GM23338 (cell line): ENCODE measurements around the gene PCGF2. TPM values are rescaled to one million over a fixed set of nuclear protein-coding genes. Genes with fewer than 3 reads are reported as not detected.

Source experiments
- ATAC-seq: fragments of 200-7000 bp; cut with Tn5 transposase; 3 replicates; pipeline ENCODE4 v1.9.1; 2020
- DNase-seq: peaks from one replicate; pipeline ENCODE4 v3.0.0-alpha.2; 2015; ENCODE audit warnings: low spot score
- H2AFZ ChIP-seq: fragments of 200-600 bp; sonication (generic); 2 replicates; pipeline ENCODE4 v1.8.0; 2016; ENCODE audit warnings: antibody characterized with exemption, mild to moderate bottlenecking, moderate library complexity
- H3F3A ChIP-seq: fragments of 200-600 bp; sonication (generic); replicated peaks from 2 replicates; pipeline ENCODE4 v1.8.0; 2017; ENCODE audit warnings: antibody characterized with exemption, mixed run types, low read depth
- H3K27ac ChIP-seq: fragments of 200-600 bp; sonication (generic); 2 replicates; pipeline ENCODE4 v1.6.1; 2016; ENCODE audit warnings: low read depth
- H3K27me3 ChIP-seq: fragments of 200-600 bp; sonication (generic); 2 replicates; pipeline ENCODE4 v1.8.0; 2016; ENCODE audit warnings: mild to moderate bottlenecking, mixed run types, moderate library complexity; ENCODE audit not compliant: insufficient read depth
- H3K36me3 ChIP-seq: fragments of 200-600 bp; sonication (generic); 2 replicates; pipeline ENCODE4 v1.8.0; 2016; ENCODE audit warnings: mild to moderate bottlenecking; ENCODE audit not compliant: insufficient read depth
- H3K4me1 ChIP-seq: fragments of 200-600 bp; sonication (generic); 2 replicates; pipeline ENCODE4 v1.8.0; 2016; ENCODE audit warnings: mild to moderate bottlenecking, moderate library complexity; ENCODE audit not compliant: insufficient read depth
- H3K4me2 ChIP-seq: fragments of 200-600 bp; sonication (generic); 2 replicates; pipeline ENCODE4 v1.7.1; 2017; ENCODE audit warnings: mixed run types
- H3K4me3 ChIP-seq: fragments of 200-600 bp; sonication (generic); 2 replicates; pipeline ENCODE4 v1.6.1; 2016; ENCODE audit warnings: mixed run types
- H3K79me2 ChIP-seq: fragments of 200-600 bp; sonication (generic); replicated peaks from 2 replicates; pipeline ENCODE4 v1.8.0; 2017; ENCODE audit warnings: mild to moderate bottlenecking; ENCODE audit not compliant: insufficient read depth
- H3K9me2 ChIP-seq: fragments of 200-600 bp; sonication (generic); 2 replicates; pipeline ENCODE4 v1.8.0; 2017; ENCODE audit not compliant: insufficient read depth
- H4K20me1 ChIP-seq: fragments of 200-600 bp; sonication (generic); replicated peaks from 2 replicates; pipeline ENCODE4 v1.8.0; 2017; ENCODE audit warnings: mild to moderate bottlenecking; ENCODE audit not compliant: insufficient read depth
- H3K27ac Mint-ChIP-seq: 2 replicates; pipeline ENCODE4 v1.8.0; 2020; ENCODE audit warnings: inconsistent platforms, mild to moderate bottlenecking, moderate library complexity, mixed read lengths
- H3K27me3 Mint-ChIP-seq: 3 replicates; pipeline ENCODE4 v1.8.0; 2022; ENCODE audit warnings: low read depth, mild to moderate bottlenecking, moderate library complexity, mixed read lengths, inconsistent platforms; ENCODE audit not compliant: insufficient read depth, poor library complexity
- H3K36me3 Mint-ChIP-seq: 3 replicates; pipeline ENCODE4 v1.8.0; 2021; ENCODE audit warnings: low read depth, mild to moderate bottlenecking, inconsistent platforms, moderate library complexity, mixed read lengths
- H3K4me1 Mint-ChIP-seq: 3 replicates; pipeline ENCODE4 v1.8.0; 2020; ENCODE audit warnings: mild to moderate bottlenecking, inconsistent platforms, mixed read lengths
- H3K4me3 Mint-ChIP-seq: 3 replicates; pipeline ENCODE4 v1.8.0; 2021; ENCODE audit warnings: moderate library complexity, mild to moderate bottlenecking, inconsistent platforms, mixed read lengths
- H3K9me3 Mint-ChIP-seq: 3 replicates; pipeline ENCODE4 v1.8.0; 2020; ENCODE audit warnings: moderate library complexity, mild to moderate bottlenecking, inconsistent platforms, mixed read lengths
- CREB1 ChIP-seq: fragments of 250-450 bp; sonication (Bioruptor Pico); IDR thresholded peaks from 2 replicates; pipeline ENCODE4 v1.5.0; 2020; ENCODE audit warnings: low read depth, mild to moderate bottlenecking, moderate library complexity
- EZH2 ChIP-seq: fragments of 200-600 bp; sonication (generic); IDR thresholded peaks from one replicate; pipeline ENCODE4 v1.8.0; 2017; ENCODE audit warnings: antibody characterized with exemption, mild to moderate bottlenecking, low read depth; ENCODE audit not compliant: unreplicated experiment
- EZH2phosphoT487 ChIP-seq: fragments of 200-600 bp; sonication (generic); IDR thresholded peaks from one replicate; pipeline ENCODE4 v1.8.1; 2018; ENCODE audit warnings: antibody characterized with exemption; ENCODE audit not compliant: unreplicated experiment
- JUNB ChIP-seq: IDR thresholded peaks from one replicate; pipeline ENCODE4 v1.6.1; 2016; ENCODE audit warnings: antibody characterized with exemption; ENCODE audit not compliant: unreplicated experiment
- NANOG ChIP-seq: IDR thresholded peaks from 2 replicates; pipeline ENCODE4 v1.6.1; 2016; ENCODE audit warnings: antibody characterized with exemption, borderline replicate concordance
- POLR2AphosphoS5 ChIP-seq: IDR thresholded peaks from 2 replicates; pipeline ENCODE4 v1.6.1; 2016; ENCODE audit warnings: antibody characterized with exemption, low read depth
- STAT1 ChIP-seq: IDR thresholded peaks from one replicate; pipeline ENCODE4 v1.6.1; 2016; ENCODE audit warnings: antibody characterized with exemption; ENCODE audit not compliant: unreplicated experiment
- ZNF114 ChIP-seq: fragments of 250-450 bp; sonication (Bioruptor Pico); IDR thresholded peaks from 2 replicates; pipeline ENCODE4 v1.5.0; 2020; ENCODE audit warnings: mild to moderate bottlenecking, moderate library complexity
- ZNF331 ChIP-seq: fragments of 250-450 bp; sonication (Bioruptor Pico); IDR thresholded peaks from 2 replicates; pipeline ENCODE4 v1.5.0; 2020; ENCODE audit warnings: low read depth, mild to moderate bottlenecking, moderate library complexity
- polyA plus RNA-seq: library from polyadenylated mRNA; unstranded; fragments of >200 nt; fragmentation: Nextera tagmentation; extraction: Ambion mirVana; gene quantifications from 2 replicates; pipeline ENCODE4 v1.2.1, GENCODE V29; 2016
- total RNA-seq: library from RNA; depleted of rRNA; stranded (reverse); fragments of >200 nt; shearing (Covaris generic); gene quantifications from 2 replicates; pipeline ENCODE4 v1.2.3, GENCODE V29; 2014
- TF ChIP-seq, protein P1 (sequence below), 2 experiments: fragments of 200-600 bp in 1 of 2; sonication (generic) in 1 of 2; conservative IDR thresholded peaks; 2 replicates each; pipeline versions ENCODE4 v1.5.1 to v1.6.1; 2016 to 2017; ENCODE audit warnings: antibody characterized with exemption in 2 of 2, low read depth in 2 of 2, mild to moderate bottlenecking in 2 of 2, moderate library complexity in 1 of 2
- TF ChIP-seq, protein P2 (sequence below): IDR thresholded peaks from one replicate; pipeline ENCODE4 v1.6.1; 2018; ENCODE audit warnings: antibody characterized with exemption; ENCODE audit not compliant: unreplicated experiment
- TF ChIP-seq, protein P3 (sequence below): fragments of 250-450 bp; sonication (Bioruptor Pico); IDR thresholded peaks from 2 replicates; pipeline ENCODE4 v1.5.0; 2020; ENCODE audit warnings: mild to moderate bottlenecking, moderate library complexity
- TF ChIP-seq, protein P4 (sequence below): IDR thresholded peaks from 2 replicates; pipeline ENCODE4 v1.6.1; 2016; ENCODE audit warnings: antibody characterized with exemption

The PCGF2 gene
- total and polyA plus RNA-seq, 2 experiments from 2014 or later = 21.1 to 51.9 TPM

DNA sequence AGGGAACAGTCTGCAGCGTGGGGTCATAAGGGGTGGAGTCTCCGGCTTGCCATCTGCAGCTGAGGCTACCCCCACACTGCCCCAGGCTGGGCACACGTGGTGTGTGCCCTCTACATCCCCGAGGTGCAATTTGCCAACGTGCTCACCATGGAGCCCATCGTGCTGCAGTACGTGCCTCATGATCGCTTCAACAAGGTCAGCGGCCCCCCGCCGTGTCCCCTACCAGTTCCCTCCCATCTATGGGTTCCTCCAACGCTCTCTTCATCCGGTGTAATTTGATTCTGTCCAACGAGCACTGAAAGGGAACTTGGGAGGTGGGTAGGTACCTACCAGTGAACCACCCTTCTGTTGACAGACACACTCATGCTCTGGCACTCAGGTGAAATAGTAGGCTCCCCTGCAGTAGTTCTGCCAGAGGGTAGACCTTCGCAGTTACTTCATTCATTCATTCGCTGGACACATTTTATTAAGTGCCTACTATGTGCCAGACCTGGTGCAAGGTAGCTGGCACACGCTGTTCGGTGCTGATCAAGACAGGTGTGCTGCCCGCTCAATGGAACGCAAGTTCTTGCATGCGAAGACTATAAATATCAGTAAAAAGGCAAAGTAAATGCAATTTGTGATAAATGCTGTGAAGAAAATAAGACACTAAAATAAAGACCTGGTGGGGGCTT lies 40.3 kb downstream of the PCGF2 start:
- Mint-ChIP-seq H3K4me3 (peak overlapping the region; percentile 90), H3K27me3 (peaks cover 68% of the 10 kb centered on the region), H3K9me3 (peaks cover 5% of the 10 kb centered on the region; the same call in 2 of the 3 replicates), H3K4me1 (peaks cover 73% of the 10 kb centered on the region), H3K36me3 (peaks cover 8% of the 10 kb centered on the region), H3K27ac (no peak overlapping the region)
- Histone ChIP-seq H2AFZ (no peak overlapping the region), H3K4me3 (peak overlapping the region; percentile 84), H3K4me1 (peaks cover 39% of the 10 kb centered on the region), H3K27me3 (peaks cover 70% of the 10 kb centered on the region), H3K36me3 (no peaks in the 10 kb centered on the region), H3F3A (peaks cover 30% of the 10 kb centered on the region), H3K79me2 (no peaks in the 10 kb centered on the region), H3K27ac (no peak overlapping the region), H3K4me2 (peak overlapping the region; percentile 87), H3K9me2 (no peaks in the 10 kb centered on the region), H4K20me1 (peaks cover 9% of the 10 kb centered on the region)
- TF ChIP-seq ZNF114 (CRISPR knock-in tag) = no peak
- TF ChIP-seq EZH2 = no peak
- TF ChIP-seq JUNB = no peak
- no peak for TF ChIP-seq NANOG
- no peak for TF ChIP-seq CREB1 (CRISPR knock-in tag)
- no peak for TF ChIP-seq POLR2AphosphoS5
- no peak for TF ChIP-seq ZNF331 (CRISPR knock-in tag)
- TF ChIP-seq STAT1 = no peak
- TF ChIP-seq, protein P1, sequence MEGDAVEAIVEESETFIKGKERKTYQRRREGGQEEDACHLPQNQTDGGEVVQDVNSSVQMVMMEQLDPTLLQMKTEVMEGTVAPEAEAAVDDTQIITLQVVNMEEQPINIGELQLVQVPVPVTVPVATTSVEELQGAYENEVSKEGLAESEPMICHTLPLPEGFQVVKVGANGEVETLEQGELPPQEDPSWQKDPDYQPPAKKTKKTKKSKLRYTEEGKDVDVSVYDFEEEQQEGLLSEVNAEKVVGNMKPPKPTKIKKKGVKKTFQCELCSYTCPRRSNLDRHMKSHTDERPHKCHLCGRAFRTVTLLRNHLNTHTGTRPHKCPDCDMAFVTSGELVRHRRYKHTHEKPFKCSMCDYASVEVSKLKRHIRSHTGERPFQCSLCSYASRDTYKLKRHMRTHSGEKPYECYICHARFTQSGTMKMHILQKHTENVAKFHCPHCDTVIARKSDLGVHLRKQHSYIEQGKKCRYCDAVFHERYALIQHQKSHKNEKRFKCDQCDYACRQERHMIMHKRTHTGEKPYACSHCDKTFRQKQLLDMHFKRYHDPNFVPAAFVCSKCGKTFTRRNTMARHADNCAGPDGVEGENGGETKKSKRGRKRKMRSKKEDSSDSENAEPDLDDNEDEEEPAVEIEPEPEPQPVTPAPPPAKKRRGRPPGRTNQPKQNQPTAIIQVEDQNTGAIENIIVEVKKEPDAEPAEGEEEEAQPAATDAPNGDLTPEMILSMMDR (conservative IDR thresholded peaks at IDR 0.05; ENCODE audit: low read depth in 2 of 2) = no peak
- TF ChIP-seq, protein P2, sequence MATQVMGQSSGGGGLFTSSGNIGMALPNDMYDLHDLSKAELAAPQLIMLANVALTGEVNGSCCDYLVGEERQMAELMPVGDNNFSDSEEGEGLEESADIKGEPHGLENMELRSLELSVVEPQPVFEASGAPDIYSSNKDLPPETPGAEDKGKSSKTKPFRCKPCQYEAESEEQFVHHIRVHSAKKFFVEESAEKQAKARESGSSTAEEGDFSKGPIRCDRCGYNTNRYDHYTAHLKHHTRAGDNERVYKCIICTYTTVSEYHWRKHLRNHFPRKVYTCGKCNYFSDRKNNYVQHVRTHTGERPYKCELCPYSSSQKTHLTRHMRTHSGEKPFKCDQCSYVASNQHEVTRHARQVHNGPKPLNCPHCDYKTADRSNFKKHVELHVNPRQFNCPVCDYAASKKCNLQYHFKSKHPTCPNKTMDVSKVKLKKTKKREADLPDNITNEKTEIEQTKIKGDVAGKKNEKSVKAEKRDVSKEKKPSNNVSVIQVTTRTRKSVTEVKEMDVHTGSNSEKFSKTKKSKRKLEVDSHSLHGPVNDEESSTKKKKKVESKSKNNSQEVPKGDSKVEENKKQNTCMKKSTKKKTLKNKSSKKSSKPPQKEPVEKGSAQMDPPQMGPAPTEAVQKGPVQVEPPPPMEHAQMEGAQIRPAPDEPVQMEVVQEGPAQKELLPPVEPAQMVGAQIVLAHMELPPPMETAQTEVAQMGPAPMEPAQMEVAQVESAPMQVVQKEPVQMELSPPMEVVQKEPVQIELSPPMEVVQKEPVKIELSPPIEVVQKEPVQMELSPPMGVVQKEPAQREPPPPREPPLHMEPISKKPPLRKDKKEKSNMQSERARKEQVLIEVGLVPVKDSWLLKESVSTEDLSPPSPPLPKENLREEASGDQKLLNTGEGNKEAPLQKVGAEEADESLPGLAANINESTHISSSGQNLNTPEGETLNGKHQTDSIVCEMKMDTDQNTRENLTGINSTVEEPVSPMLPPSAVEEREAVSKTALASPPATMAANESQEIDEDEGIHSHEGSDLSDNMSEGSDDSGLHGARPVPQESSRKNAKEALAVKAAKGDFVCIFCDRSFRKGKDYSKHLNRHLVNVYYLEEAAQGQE = no peak
- TF ChIP-seq EZH2phosphoT487 = no peak
- TF ChIP-seq, protein P3, sequence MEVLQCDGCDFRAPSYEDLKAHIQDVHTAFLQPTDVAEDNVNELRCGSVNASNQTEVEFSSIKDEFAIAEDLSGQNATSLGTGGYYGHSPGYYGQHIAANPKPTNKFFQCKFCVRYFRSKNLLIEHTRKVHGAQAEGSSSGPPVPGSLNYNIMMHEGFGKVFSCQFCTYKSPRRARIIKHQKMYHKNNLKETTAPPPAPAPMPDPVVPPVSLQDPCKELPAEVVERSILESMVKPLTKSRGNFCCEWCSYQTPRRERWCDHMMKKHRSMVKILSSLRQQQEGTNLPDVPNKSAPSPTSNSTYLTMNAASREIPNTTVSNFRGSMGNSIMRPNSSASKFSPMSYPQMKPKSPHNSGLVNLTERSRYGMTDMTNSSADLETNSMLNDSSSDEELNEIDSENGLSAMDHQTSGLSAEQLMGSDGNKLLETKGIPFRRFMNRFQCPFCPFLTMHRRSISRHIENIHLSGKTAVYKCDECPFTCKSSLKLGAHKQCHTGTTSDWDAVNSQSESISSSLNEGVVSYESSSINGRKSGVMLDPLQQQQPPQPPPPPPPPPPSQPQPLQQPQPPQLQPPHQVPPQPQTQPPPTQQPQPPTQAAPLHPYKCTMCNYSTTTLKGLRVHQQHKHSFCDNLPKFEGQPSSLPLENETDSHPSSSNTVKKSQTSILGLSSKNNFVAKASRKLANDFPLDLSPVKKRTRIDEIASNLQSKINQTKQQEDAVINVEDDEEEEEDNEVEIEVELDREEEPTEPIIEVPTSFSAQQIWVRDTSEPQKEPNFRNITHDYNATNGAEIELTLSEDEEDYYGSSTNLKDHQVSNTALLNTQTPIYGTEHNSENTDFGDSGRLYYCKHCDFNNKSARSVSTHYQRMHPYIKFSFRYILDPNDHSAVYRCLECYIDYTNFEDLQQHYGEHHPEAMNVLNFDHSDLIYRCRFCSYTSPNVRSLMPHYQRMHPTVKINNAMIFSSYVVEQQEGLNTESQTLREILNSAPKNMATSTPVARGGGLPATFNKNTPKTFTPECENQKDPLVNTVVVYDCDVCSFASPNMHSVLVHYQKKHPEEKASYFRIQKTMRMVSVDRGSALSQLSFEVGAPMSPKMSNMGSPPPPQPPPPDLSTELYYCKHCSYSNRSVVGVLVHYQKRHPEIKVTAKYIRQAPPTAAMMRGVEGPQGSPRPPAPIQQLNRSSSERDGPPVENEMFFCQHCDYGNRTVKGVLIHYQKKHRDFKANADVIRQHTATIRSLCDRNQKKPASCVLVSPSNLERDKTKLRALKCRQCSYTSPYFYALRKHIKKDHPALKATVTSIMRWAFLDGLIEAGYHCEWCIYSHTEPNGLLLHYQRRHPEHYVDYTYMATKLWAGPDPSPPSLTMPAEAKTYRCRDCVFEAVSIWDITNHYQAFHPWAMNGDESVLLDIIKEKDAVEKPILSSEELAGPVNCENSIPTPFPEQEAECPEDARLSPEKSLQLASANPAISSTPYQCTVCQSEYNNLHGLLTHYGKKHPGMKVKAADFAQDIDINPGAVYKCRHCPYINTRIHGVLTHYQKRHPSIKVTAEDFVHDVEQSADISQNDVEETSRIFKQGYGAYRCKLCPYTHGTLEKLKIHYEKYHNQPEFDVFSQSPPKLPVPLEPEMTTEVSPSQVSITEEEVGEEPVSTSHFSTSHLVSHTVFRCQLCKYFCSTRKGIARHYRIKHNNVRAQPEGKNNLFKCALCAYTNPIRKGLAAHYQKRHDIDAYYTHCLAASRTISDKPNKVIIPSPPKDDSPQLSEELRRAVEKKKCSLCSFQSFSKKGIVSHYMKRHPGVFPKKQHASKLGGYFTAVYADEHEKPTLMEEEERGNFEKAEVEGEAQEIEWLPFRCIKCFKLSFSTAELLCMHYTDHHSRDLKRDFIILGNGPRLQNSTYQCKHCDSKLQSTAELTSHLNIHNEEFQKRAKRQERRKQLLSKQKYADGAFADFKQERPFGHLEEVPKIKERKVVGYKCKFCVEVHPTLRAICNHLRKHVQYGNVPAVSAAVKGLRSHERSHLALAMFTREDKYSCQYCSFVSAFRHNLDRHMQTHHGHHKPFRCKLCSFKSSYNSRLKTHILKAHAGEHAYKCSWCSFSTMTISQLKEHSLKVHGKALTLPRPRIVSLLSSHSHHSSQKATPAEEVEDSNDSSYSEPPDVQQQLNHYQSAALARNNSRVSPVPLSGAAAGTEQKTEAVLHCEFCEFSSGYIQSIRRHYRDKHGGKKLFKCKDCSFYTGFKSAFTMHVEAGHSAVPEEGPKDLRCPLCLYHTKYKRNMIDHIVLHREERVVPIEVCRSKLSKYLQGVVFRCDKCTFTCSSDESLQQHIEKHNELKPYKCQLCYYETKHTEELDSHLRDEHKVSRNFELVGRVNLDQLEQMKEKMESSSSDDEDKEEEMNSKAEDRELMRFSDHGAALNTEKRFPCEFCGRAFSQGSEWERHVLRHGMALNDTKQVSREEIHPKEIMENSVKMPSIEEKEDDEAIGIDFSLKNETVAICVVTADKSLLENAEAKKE = no peak
- TF ChIP-seq, protein P4, sequence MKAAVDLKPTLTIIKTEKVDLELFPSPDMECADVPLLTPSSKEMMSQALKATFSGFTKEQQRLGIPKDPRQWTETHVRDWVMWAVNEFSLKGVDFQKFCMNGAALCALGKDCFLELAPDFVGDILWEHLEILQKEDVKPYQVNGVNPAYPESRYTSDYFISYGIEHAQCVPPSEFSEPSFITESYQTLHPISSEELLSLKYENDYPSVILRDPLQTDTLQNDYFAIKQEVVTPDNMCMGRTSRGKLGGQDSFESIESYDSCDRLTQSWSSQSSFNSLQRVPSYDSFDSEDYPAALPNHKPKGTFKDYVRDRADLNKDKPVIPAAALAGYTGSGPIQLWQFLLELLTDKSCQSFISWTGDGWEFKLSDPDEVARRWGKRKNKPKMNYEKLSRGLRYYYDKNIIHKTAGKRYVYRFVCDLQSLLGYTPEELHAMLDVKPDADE = no peak
- DNase-seq = peak; percentile 67
- no peak for ATAC-seq
